Tibial artery (tissue), 4 donors: ENCODE results near the gene MEF2D.

ENCODE experiments used
- DNase-seq, 2 donors: peaks; one replicate each; pipeline ENCODE4 v3.0.0-alpha.2; 2019
- H3K27ac ChIP-seq, 2 donors: fragments of 200-600 bp; sonication (generic) in 1 of 2; 1 replicate in 1 of 2; 2 replicates in 1 of 2; pipeline ENCODE4 v1.5.1; 2018 to 2019; ENCODE audit warnings: mild to moderate bottlenecking in 1 of 2
- H3K27me3 ChIP-seq, 2 donors: fragments of 200-600 bp; sonication (generic) in 1 of 2; one replicate each; pipeline versions ENCODE4 v1.5.1 to v1.6.0; 2016 to 2019
- H3K36me3 ChIP-seq, 3 donors: fragments of 200-600 bp; sonication (generic) in 2 of 3; one replicate each; pipeline ENCODE4 v1.5.1; 2016 to 2019; ENCODE audit warnings: mild to moderate bottlenecking in 2 of 3
- H3K4me1 ChIP-seq, 4 donors: fragments of 200-600 bp; sonication (generic) in 2 of 4; 1 replicate in 3 of 4; 2 replicates in 1 of 4; pipeline ENCODE4 v1.5.1; 2016 to 2019
- H3K4me3 ChIP-seq, 2 donors: fragments of 200-600 bp; sonication (generic) in 1 of 2; 1 replicate in 1 of 2; 2 replicates in 1 of 2; pipeline ENCODE4 v1.5.1; 2018 to 2019; ENCODE audit warnings: mild to moderate bottlenecking in 2 of 2
- H3K9me3 ChIP-seq, 3 donors: fragments of 200-600 bp; sonication (generic) in 1 of 3; one replicate each; pipeline ENCODE4 v1.5.1; 2016 to 2019
- intact Hi-C: fragments of 100-400 bp; cut with DNase I; formaldehyde crosslinking; loops from one replicate; pipeline ENCODE4 v1.15.0; 2023; ENCODE audit warnings: low total_unique reads
- TF ChIP-seq, protein P1 (sequence below), 2 experiments: fragments of 200-600 bp in 1 of 2; fragments of 450-650 bp in 1 of 2; IDR thresholded peaks; one replicate each; pipeline ENCODE4 v1.5.1; 2017 to 2019; ENCODE audit warnings: antibody characterized with exemption in 2 of 2, mild to moderate bottlenecking in 1 of 2, moderate library complexity in 1 of 2

MEF2D gene

DNA sequence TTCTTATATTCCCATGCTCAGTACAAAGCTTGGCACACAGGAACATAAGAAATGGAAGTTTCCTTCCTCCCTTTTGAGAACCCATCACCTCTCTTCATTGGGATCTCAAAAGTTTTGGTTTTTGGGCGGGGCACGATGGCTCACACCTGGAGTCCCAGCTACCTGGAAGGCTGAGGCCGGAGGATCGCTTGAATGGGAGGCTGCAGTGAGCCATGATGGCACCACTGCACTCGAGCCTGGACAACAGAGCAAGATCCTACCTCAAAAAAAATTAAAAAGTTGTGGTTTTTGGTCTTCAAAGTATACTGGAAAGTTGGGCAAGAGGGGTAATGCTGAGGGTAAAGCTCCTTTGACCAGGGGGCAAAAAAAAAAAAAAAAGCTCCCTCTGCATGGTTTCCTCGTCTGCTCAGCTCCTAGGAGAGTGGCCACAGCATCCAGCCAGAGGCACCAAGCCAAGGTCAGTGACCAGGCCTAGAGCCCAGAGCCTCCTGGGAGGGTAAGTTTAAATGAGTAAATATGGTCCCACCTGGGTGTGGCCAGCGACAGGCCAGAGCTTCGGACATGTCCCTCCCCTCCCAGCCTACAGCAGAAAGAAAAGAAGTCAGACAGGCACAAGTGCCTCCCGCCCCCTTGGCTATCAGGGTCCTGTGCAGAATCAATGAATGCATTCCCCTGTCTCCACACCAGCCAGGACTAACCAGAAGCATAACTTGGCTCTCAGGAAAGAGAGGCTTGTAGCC, 5.0 kb downstream of the MEF2D start:
- H3K4me1 ChIP-seq = peaks cover 32 to 84% (median 79%) of the 10 kb centered on the region in 4 donors
- intact Hi-C loops = loop anchor here (5.0 kb wide), 1 partner anchor 97 kb away; the partner anchor contains the start of gene NAXE
- peaks cover 0 to 12% (median 8%) of the 10 kb centered on the region in 3 donors for H3K36me3 ChIP-seq

GRCh38 chr1:156494309-156494895, 6.2 kb downstream of the MEF2D start:
- DNase-seq = no peak
- Histone ChIP-seq H3K27me3 (no peaks in the 10 kb centered on the region), H3K9me3 (no peaks in the 10 kb centered on the region), H3K27ac (peak overlapping the region; percentile 85 to 94), H3K4me3 (peak overlapping the region; percentile 4 to 29), H3K4me1 (peaks cover 32 to 96% (median 91%) of the 10 kb centered on the region in 4 donors), H3K36me3 (peaks cover 0 to 9% (median 8%) of the 10 kb centered on the region in 3 donors)
- intact Hi-C loops = no loop called here
- TF ChIP-seq, protein P1, sequence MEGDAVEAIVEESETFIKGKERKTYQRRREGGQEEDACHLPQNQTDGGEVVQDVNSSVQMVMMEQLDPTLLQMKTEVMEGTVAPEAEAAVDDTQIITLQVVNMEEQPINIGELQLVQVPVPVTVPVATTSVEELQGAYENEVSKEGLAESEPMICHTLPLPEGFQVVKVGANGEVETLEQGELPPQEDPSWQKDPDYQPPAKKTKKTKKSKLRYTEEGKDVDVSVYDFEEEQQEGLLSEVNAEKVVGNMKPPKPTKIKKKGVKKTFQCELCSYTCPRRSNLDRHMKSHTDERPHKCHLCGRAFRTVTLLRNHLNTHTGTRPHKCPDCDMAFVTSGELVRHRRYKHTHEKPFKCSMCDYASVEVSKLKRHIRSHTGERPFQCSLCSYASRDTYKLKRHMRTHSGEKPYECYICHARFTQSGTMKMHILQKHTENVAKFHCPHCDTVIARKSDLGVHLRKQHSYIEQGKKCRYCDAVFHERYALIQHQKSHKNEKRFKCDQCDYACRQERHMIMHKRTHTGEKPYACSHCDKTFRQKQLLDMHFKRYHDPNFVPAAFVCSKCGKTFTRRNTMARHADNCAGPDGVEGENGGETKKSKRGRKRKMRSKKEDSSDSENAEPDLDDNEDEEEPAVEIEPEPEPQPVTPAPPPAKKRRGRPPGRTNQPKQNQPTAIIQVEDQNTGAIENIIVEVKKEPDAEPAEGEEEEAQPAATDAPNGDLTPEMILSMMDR (IDR thresholded peaks at IDR 0.05) = no peak

More for the DNA sequence above, 5.0 kb downstream of the MEF2D start:
- Histone ChIP-seq H3K27ac (peak overlapping the region; percentile 94 to 100), H3K9me3 (no peaks in the 10 kb centered on the region), H3K4me3 (peak overlapping the region; percentile 78 to 99), H3K27me3 (no peaks in the 10 kb centered on the region)
- peak; percentile 76 to 93 for DNase-seq
- TF ChIP-seq, protein P1 (IDR thresholded peaks at IDR 0.05) = no peak

DNA sequence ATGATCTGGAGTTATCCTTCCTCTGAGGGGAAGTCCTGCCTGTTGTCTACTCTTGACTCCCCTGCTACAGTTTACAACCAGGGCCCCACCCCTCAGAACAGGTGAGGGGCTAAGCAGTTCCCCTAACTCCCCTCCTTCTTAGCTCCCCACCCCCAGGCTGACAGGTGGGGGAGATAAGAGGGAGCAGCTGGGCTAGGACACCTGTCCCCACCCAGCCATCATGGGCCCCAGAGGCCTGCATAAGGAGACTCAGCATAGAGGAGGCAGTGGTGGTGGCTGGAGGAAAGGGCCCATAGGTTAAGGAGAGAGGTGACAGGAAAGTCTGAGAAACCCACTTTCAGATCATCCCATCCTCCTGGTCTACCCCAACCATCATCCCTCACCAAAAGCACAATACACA, 6.8 kb downstream of the MEF2D start:
- H3K4me3 ChIP-seq = peak overlapping the region; percentile 8 to 29
- intact Hi-C loops = no loop called here
- no peaks in the 10 kb centered on the region for H3K27me3 ChIP-seq

GRCh38 chr1:156493154-156493631, 7.4 kb downstream of the MEF2D start:
- no peak for DNase-seq
- intact Hi-C loops = no loop called here
- peaks cover 32 to 100% (median 100%) of the 10 kb centered on the region in 4 donors for H3K4me1 ChIP-seq

More for the DNA sequence above, 6.8 kb downstream of the MEF2D start:
- no peak for DNase-seq
- Histone ChIP-seq H3K9me3 (no peaks in the 10 kb centered on the region), H3K36me3 (peaks cover 0 to 9% (median 8%) of the 10 kb centered on the region in 3 donors), H3K4me1 (peaks cover 32 to 100% (median 98%) of the 10 kb centered on the region in 4 donors), H3K27ac (peak overlapping the region; percentile 85 to 94)
- TF ChIP-seq, protein P1 (IDR thresholded peaks at IDR 0.05) = no peak

GRCh38 chr1:156492591-156493080, 7.9 kb downstream of the MEF2D start:
- TF ChIP-seq, protein P1 (IDR thresholded peaks at IDR 0.05) = no peak
- peak overlapping the region; percentile 85 to 94 for H3K27ac ChIP-seq
- peaks cover 32 to 100% (median 100%) of the 10 kb centered on the region in 4 donors for H3K4me1 ChIP-seq
- no peaks in the 10 kb centered on the region for H3K9me3 ChIP-seq
- H3K27me3 ChIP-seq = no peaks in the 10 kb centered on the region
- intact Hi-C loops = no loop called here
- peaks cover 0 to 14% (median 8%) of the 10 kb centered on the region in 3 donors for H3K36me3 ChIP-seq
- H3K4me3 ChIP-seq = peak overlapping the region; percentile 8 to 29
- no peak for DNase-seq

More at GRCh38 chr1:156493154-156493631, 7.4 kb downstream of the MEF2D start:
- Histone ChIP-seq H3K9me3 (no peaks in the 10 kb centered on the region), H3K36me3 (peaks cover 0 to 14% (median 8%) of the 10 kb centered on the region in 3 donors), H3K27ac (peak overlapping the region; percentile 85 to 94), H3K27me3 (no peaks in the 10 kb centered on the region), H3K4me3 (peak overlapping the region; percentile 8 to 29)
- TF ChIP-seq, protein P1 (IDR thresholded peaks at IDR 0.05) = no peak
